Frontal cortex (tissue), 4 donors: ENCODE measurements around the gene FGD2. TPM values are rescaled to one million over a fixed set of nuclear protein-coding genes. Genes with fewer than 3 reads are reported as not detected.
A peak's percentile ranks its signal among the peaks of the same experiment; 100 is the strongest.
"Not testable (repeated sequence)": the region's sequence is repeated elsewhere in the genome, so short reads cannot be mapped to it uniquely, and the experiment has no call there.

Source experiments
- DNase-seq, 2 donors: peaks; one replicate each; pipeline ENCODE4 v3.0.0; 2012; ENCODE audit warnings: low spot score in 2 of 2
- FAIRE-seq: peaks from 2 replicates; lab custom pipeline; 2012; peaks lifted over from hg19 to GRCh38; lab: Jason Lieb, UNC
- total RNA-seq: library from RNA; depleted of rRNA; stranded (reverse); fragments of >200 nt; gene quantifications from one replicate; pipeline ENCODE4 v1.2.3, GENCODE V29; 2014
- donor health status: control.
- donor health status: control.
- donor health status: control.

FGD2 gene
- total RNA-seq, 1 donor from 2014 or later: 0.82 TPM

DNA sequence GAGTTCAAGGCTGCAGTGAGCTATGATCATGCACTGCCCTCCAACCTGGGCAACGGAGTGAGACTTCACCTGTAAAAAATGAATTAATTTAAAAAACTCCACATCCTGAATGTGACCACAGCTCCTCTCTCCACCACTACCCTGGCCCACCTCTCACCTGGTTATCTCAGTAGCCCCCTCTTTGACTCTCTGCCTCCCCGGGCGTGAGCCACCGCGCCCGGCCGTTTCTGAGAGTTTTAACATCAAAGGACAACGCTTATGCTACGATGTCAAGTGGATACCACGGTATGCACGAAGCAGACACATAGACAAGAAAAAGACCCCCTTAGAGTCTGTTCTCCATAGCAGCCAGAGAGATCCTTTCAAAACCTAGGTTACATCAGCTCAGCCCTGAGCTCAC, 48.7 kb downstream of the FGD2 start:
- DNase-seq: no peak

GRCh38 chr6:37054580-37054979, 49.1 kb downstream of the FGD2 start:
- no peak for DNase-seq
- no peak for FAIRE-seq

More for the DNA sequence above, 48.7 kb downstream of the FGD2 start:
- FAIRE-seq: no peak

GRCh38 chr6:37056112-37056403, 50.6 kb downstream of the FGD2 start:
- FAIRE-seq: no peak

GRCh38 chr6:37056439-37057127, 51.1 kb downstream of the FGD2 start:
- DNase-seq: no peak
- FAIRE-seq: no peak

More at GRCh38 chr6:37056112-37056403, 50.6 kb downstream of the FGD2 start:
- DNase-seq: no peak

- DNase-seq (no peak), FAIRE-seq (no peak)
Measured at GRCh38 chr6:37057128-37057471, 51.6 kb downstream of the FGD2 start.

DNA sequence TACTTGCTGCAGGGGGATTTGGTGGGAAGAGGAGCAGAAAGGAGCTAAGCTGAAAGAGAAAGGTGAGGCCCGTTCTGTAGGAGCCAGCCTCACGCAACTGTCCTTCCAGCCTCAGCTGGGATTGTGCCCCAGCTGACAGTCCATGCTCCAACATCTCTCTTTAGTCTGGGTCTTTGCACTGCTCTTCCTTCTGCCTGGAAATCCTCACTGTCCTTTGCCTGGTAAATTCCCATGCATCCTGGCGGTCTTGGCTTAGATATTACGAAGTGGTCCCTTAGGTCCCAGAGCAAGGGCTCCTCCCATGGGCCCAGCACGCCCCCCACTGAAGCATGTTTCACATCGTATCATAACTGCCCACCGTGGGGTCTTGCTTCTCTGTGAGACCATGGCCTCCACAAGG, 52.2 kb downstream of the FGD2 start:
- DNase-seq: no peak
- no peak for FAIRE-seq

DNA sequence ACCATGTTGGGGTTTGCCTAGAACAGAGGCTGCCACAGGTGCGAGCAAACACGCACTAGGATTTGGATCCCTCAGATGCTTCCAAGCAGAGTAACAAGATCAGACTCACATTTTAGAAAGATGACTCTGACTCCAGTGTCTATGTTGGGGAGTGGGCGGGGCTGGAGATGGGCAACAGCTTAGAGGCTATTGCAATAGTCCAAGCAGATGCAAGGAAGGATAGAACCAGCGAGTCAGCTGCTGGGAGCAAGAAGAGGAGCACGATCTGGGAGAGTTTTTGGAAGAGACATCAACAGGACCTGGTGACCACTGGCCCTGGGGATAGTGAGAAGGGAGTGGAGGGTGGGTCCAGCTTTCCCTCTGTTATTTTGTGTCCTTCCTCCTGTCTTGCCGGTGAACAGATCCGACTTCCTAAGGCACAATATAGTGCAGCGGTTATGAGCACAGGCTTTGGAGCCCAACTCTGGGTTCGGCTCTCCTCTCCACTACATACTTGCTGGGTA, 52.7 kb downstream of the FGD2 start:
- DNase-seq (no peak), FAIRE-seq (no peak)

DNA sequence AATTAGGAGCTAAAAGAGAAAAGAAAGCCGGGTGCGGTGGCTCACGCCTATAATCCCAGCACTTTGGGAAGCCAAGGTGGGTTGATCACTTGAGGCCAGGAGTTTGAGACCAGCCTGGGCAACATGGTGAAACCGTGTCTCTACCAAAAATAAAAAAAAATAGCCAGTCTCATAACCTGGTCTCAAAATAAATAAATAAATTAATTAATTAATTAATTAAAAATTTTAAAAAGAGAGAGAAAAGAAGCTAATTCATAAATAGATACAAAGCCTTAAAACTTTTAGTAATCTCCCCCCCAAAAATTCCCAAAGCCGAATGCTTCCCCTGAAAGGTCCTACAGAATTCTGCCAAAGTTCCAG, 53.5 kb downstream of the FGD2 start:
- not testable (repeated sequence) for FAIRE-seq, DNase-seq

DNA sequence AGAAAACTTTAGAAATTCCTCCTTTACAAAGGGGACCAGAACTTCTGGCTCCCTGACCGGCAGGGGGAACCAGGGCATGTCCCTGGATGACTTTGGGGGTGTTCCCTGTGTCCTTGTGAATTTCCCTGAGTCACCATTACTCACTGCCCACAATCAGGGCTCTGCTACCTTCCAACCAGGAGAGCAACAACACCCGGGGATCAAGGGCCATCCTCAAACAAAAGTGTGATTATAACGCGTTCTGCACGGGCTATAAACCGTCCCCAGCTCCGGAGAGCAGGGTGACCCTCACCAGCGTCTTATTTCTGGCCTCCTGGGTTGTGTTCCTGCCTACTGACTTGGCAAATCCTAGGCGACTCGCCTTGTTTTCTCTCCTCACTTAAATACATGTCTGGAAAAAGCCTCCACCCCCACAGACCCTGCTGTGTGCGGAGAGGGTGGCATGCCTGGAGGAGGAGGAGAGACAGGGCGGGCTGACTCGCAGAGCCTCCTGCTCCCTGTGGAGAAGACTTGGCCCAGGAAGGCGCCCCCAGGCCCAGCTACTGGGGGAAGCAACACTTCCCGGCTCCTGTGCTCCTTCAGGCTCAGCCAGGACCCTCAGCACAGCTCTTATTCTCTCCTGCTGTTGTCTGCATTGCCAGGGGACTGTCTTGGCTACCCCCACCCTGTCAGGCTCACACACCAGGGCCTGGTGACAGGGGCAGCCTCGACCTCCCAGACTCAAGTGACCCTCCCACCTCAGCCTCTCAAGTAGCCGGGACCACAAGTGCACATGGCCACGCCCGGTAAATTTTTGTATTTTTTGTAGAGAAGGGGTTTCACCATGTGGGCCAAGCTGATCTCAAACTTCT, 54.1 kb downstream of the FGD2 start:
- DNase-seq (peak in 1 of 2 donors; percentile 62), FAIRE-seq (no peak)

- FAIRE-seq (no peak), DNase-seq (no peak)
Measured at GRCh38 chr6:37060195-37060559, 54.7 kb downstream of the FGD2 start.

DNA sequence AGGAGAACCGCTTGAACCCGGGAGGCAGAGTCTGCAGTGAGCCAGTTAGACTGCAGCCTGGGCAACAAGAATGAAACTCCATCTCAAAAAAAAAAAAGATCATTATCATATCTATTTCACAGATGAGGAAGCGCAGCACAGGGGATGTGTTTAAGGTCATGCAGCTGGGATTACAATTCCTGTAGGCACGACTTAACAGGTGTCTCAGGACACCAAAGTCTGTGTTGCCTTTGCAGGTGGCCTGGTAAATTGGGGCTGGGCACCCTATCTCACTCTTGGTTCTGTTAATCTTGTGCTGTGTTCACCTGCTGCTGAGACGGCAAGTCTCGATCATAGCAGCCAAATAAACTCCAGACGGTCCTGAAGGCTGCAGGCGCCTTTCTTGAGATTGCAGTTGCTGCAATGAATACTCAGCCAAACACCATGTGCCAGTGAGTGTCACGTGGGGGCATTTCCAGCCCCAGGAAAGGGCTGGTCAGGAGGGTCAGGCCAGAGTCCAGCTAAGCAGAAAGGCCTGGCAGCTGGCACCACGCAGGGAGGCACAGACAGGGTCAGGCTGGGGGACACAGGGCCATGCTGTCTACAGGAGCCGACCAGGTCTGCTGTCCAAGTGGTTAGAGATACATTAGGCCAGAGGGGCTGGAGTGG, 55.8 kb downstream of the FGD2 start:
- DNase-seq: no peak
- no peak for FAIRE-seq

DNA sequence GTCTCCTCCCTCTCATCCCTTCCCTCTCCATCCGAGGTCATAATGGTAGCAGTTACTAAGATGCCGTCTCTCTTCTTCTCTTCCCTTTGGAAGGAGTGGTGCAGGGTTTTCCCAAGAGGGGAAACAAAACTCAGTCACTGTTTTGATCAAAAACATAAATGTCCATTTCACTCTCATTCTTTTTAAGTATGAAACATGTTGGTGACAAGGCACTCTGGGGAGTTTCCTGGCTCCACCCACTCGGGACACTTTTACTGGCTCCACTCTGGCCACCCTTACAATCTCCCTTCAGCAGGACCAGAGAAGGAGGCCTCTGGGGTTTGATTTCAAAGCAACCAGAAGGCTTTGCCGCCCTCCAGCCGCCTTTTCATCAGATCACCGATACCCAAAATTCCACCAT, 57.0 kb downstream of the FGD2 start:
- DNase-seq (no peak), FAIRE-seq (no peak)

DNA sequence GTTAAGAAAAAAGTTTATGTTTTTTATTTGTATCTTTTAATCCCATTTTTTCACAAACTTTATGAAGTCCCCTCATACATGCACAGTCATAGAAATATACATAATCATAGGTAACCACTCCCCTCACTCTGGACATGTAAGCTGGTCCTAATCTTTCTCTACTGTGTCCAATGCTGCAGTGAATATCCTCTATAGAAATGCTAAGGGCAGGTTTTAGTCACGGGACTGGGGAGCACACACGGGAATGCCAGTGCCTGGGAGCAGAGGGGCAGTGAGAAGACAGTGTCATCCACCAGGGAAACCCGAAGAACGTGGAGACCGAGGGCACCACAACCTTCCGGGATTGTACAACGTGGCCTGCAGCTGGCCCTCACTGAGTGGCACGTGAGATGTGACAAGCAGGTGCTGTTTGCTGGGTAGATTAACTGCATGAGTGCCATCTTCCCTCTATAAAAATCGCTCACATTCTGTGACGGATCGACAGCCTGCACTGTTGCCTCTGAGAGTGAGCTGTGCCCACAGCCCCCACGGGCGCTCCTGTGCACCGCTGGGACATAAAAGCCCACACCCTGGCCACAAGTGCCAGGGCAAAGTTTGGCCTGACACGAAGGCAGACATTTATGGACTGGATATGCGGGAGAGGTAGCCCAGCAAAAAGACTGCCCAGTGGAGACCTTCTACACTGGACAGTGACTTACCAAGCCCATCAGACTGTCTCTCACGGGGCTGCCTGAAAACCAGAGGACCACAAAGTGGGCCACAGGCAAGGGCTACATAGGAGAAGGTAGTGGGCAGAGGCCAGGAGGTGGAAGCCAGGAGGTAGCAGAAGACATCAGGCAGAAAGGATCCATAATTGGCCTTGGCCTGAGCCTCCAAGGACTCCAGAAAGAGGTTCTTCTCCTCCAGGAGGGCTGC, 63.2 kb downstream of the FGD2 start:
- DNase-seq: no peak
- FAIRE-seq: no peak

- FAIRE-seq: no peak
- no peak for DNase-seq
Measured at GRCh38 chr6:37069639-37070038, 64.2 kb downstream of the FGD2 start.

GRCh38 chr6:37072526-37072925, 67.1 kb downstream of the FGD2 start:
- no peak for DNase-seq
- no peak for FAIRE-seq

DNA sequence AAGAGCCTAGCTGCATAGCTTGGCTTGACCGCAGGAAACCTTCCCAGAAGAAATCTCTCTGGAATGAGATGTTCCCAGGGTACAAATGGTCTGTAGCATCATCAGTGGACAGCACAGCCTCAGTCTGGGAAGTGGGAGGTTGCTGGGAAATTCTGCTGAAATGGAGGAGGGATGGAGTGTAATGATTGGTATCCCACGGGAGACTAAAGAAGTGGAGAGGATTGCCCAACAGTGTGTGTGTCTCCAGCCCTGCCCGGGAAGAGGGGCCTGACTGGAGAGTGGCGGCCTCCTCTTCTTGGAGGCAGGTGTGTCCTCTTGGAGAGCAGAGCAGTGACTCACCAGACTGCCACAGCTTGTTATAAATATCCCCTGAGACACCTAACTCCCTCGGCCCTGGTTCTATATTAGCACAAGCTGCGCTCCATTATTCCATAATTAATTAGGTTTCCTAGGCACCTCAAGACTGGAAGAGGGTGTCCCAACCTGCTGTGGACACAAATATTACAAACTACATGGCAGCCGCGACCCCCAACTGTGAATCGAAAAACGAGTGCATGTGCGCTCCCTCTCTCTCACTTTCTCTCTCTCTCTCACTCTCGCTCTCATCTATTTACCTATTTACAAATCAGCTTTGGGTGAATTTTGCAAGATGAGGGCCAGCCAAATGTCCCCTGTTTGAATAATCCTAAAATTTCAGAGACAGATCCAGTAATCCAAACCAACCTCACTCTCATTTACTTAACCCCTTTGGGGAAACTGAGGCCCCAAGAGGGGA, 68.8 kb downstream of the FGD2 start:
- DNase-seq: no peak
- FAIRE-seq: no peak

DNA sequence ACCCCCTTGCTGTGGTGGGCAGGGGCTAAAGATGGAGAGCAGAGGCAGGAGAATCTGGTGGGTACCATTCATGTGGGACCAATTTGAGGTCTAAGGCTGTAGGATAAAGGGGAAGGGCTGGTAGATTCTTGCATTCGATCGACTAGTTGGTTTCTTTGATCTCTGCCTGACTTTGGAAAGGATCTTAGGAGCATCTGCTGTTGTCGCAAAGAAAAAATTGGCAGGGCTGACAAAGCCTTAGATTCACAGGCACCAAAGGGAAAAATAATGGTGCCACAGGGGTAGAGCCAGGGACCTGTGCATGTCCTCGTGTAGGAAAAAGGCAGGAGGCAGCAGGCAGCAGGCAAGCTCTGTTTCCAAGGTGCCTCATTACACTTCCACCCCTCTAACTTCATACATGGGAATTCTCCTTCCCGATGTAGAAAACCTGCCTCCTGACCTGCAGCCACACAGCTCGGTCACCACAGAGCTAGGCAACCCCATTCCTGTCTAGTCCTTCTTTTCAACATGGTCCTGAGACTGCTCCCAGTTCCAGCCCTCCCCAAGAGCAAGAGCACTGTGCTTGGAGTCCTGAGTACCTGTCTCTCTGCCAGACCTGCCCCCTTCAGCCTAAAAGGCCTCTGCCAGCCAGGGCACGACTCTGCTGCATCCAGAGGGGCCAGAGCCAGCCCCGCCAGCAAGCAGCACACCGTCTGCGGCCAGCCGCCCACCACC, 71.9 kb downstream of the FGD2 start:
- no peak for FAIRE-seq
- DNase-seq: no peak

- FAIRE-seq: no peak
- DNase-seq: peak in 1 of 2 donors; percentile 54
Measured at GRCh38 chr6:37077905-37078296, 72.4 kb downstream of the FGD2 start.
